Vagina (tissue), 2 donors: ENCODE results near the gene LOC128125822.

Experiments
- DNase-seq, 2 donors: peaks; one replicate each; pipeline ENCODE4 v3.0.0-alpha.2; 2017; ENCODE audit errors: extremely low spot score in 2 of 2
- H3K27ac ChIP-seq: fragments of 200-600 bp; sonication (generic); one replicate; pipeline ENCODE4 v1.5.1; 2019
- H3K27me3 ChIP-seq: fragments of 200-600 bp; sonication (generic); one replicate; pipeline ENCODE4 v1.5.1; 2019
- H3K36me3 ChIP-seq, 2 donors: fragments of 200-600 bp; sonication (generic); one replicate each; pipeline ENCODE4 v1.5.1; 2017 to 2019
- H3K4me1 ChIP-seq: fragments of 200-600 bp; sonication (generic); one replicate; pipeline ENCODE4 v1.5.1; 2019
- H3K4me3 ChIP-seq, 2 donors: fragments of 200-600 bp; sonication (generic); 1 replicate in 1 of 2; 2 replicates in 1 of 2; pipeline ENCODE4 v1.5.1; 2016 to 2019
- H3K9me3 ChIP-seq: fragments of 200-600 bp; sonication (generic); one replicate; pipeline ENCODE4 v1.5.1; 2019
- POLR2A ChIP-seq, 2 donors: fragments of 450-650 bp; IDR thresholded peaks; one replicate each; pipeline ENCODE4 v1.6.1; 2017; ENCODE audit warnings: antibody characterized with exemption in 2 of 2, mild to moderate bottlenecking in 2 of 2, moderate library complexity in 2 of 2
- POLR2AphosphoS5 ChIP-seq, 2 donors: sonication (generic); formaldehyde crosslinking; IDR thresholded peaks; one replicate each; pipeline ENCODE4 v1.9.0; 2017; ENCODE audit warnings: antibody characterized with exemption in 2 of 2, mild to moderate bottlenecking in 2 of 2, low read depth in 1 of 2; ENCODE audit not compliant: insufficient read depth in 1 of 2
- intact Hi-C: fragments of 100-400 bp; cut with DNase I; formaldehyde crosslinking; loops from one replicate; pipeline ENCODE4 v1.15.1; 2023
- TF ChIP-seq, protein P1 (sequence below), 3 experiments: fragments of 450-650 bp in 2 of 3; fragments of 200-600 bp in 1 of 3; sonication (generic) in 1 of 3; IDR thresholded peaks; one replicate each; pipeline ENCODE4 v1.5.1; 2017 to 2019; ENCODE audit warnings: antibody characterized with exemption in 3 of 3, mild to moderate bottlenecking in 2 of 3, moderate library complexity in 2 of 3

LOC128125822 gene

DNA sequence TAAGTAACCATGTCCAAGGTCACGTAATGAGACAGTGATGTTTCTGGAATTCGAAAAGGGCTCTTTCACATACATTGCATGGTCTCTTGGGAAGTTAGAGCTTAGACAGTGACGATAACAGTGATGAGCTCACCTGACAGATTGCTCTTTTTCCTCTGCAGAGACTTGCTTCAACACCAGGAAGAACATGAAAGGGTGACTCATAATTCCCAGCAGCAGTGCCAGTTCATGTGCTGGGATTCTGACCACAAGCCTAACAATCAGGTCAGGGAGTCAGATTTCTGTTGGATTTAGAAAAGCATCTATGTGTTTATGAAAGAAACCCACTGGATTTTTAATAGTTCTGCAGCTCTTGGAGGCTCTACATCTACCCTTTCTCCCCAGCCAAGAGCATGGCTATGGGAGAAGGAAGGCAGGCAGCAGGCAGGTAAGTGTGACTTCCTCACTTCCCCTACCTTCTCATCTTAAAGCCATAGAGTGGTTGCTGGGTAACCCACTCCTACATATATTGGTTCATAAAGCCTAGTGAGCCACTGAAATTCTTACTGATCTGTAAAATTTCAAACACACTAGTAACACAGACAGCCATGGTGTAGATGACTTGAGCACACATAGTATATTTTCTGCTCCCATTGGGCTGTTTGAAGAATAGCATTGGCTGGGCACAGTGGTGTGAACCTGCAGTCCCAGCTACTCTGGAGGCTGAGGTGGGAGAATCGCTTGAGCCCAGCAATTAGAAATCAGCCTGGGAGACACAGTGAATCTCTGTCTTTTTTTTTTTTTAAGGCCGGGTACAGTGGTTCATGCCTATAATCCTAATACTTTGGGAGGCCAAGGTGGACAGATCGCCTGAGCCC, 44.4 kb upstream of the LOC128125822 start:
- intact Hi-C loops: no loop called here
- no peaks in the 10 kb centered on the region for H3K27me3 ChIP-seq
- no peaks in the 10 kb centered on the region for H3K9me3 ChIP-seq
- peaks cover 7% of the 10 kb centered on the region for H3K4me1 ChIP-seq
- peak in 1 of 2 donors; percentile 89 for TF ChIP-seq POLR2AphosphoS5 (IDR thresholded peaks at IDR 0.05; ENCODE audit: insufficient read depth in 1 of 2, low read depth in 1 of 2)
- no peak for TF ChIP-seq POLR2A (IDR thresholded peaks at IDR 0.05)
- TF ChIP-seq, protein P1, sequence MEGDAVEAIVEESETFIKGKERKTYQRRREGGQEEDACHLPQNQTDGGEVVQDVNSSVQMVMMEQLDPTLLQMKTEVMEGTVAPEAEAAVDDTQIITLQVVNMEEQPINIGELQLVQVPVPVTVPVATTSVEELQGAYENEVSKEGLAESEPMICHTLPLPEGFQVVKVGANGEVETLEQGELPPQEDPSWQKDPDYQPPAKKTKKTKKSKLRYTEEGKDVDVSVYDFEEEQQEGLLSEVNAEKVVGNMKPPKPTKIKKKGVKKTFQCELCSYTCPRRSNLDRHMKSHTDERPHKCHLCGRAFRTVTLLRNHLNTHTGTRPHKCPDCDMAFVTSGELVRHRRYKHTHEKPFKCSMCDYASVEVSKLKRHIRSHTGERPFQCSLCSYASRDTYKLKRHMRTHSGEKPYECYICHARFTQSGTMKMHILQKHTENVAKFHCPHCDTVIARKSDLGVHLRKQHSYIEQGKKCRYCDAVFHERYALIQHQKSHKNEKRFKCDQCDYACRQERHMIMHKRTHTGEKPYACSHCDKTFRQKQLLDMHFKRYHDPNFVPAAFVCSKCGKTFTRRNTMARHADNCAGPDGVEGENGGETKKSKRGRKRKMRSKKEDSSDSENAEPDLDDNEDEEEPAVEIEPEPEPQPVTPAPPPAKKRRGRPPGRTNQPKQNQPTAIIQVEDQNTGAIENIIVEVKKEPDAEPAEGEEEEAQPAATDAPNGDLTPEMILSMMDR (IDR thresholded peaks at IDR 0.05): no peak
- H3K4me3 ChIP-seq: no peak overlapping the region
- H3K36me3 ChIP-seq: no peaks in the 10 kb centered on the region
- DNase-seq: no peak
- H3K27ac ChIP-seq: peak overlapping the region; percentile 18

DNA sequence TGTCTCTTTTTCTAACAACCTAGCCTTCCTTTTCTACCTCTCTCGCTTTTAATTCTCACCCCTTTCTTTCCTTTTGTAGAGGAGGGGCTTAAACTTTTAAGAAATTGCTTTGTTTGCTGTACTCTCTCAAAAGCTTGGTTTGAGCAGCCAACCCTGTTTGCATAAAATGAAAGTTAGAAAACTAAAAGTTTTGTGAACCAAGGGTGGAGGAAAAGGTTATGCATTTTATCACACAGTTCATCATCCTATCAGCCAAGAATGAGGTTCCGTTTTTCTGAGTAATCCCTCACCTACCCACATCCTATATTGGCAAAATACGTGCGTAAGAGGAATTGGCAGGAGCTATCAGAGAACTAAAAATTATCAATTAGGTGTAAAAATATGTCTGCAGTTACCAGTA, 42.8 kb upstream of the LOC128125822 start:
- intact Hi-C loops: no loop called here
- no peak overlapping the region for H3K27ac ChIP-seq
- no peak for TF ChIP-seq POLR2A (IDR thresholded peaks at IDR 0.05)
- no peak for TF ChIP-seq POLR2AphosphoS5 (IDR thresholded peaks at IDR 0.05; ENCODE audit: insufficient read depth in 1 of 2, low read depth in 1 of 2)
- TF ChIP-seq, protein P1 (IDR thresholded peaks at IDR 0.05): no peak
- H3K27me3 ChIP-seq: no peaks in the 10 kb centered on the region
- no peaks in the 10 kb centered on the region for H3K9me3 ChIP-seq
- no peaks in the 10 kb centered on the region for H3K36me3 ChIP-seq
- no peak for DNase-seq
- H3K4me1 ChIP-seq: peaks cover 7% of the 10 kb centered on the region
- H3K4me3 ChIP-seq: no peak overlapping the region

DNA sequence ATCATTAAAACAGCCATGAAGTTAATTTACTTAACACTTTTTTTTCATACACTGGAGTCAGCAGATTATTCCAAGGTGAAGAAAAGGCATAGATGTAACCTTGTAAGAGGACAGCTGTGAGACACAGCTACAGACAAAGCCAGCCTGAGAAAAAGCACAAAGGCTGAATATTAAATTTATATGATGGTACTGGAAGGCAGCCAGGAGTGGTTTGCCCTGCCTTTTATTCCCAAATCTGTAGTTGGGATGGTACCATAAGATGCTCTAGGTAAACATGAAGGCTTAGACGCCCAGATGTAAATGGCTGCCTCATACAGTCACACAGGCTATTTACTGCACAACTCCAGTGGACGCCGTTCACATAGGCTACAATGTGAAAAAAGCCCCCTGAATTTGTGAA, 42.1 kb upstream of the LOC128125822 start:
- no peaks in the 10 kb centered on the region for H3K36me3 ChIP-seq
- TF ChIP-seq, protein P1 (IDR thresholded peaks at IDR 0.05): no peak
- no peak for TF ChIP-seq POLR2AphosphoS5 (IDR thresholded peaks at IDR 0.05; ENCODE audit: insufficient read depth in 1 of 2, low read depth in 1 of 2)
- no peak for TF ChIP-seq POLR2A (IDR thresholded peaks at IDR 0.05)
- no peaks in the 10 kb centered on the region for H3K27me3 ChIP-seq
- H3K27ac ChIP-seq: no peak overlapping the region
- no peaks in the 10 kb centered on the region for H3K9me3 ChIP-seq
- DNase-seq: no peak
- no peak overlapping the region for H3K4me3 ChIP-seq
- intact Hi-C loops: no loop called here
- H3K4me1 ChIP-seq: peaks cover 7% of the 10 kb centered on the region

DNA sequence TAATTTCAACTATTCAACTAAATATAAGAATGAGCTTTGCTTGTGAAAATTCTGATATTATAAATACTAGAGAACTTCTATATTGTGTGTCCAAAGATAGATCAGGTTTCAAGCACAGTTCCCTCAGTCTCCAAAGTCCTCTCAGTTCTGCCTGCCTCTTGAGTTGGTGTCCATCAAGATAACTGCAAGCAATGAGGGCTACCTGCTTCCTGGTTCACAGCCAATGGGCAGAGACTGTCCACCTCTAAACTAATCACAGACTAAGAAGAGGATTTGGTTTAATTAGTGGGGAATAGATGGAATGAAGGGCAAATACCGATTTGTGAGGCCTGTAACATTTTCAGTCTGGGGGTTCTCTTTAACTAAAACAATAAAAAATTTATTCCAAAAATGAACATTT, 41.3 kb upstream of the LOC128125822 start:
- Histone ChIP-seq H3K4me3 (no peak overlapping the region), H3K27me3 (no peaks in the 10 kb centered on the region), H3K27ac (no peak overlapping the region), H3K9me3 (no peaks in the 10 kb centered on the region), H3K4me1 (peaks cover 7% of the 10 kb centered on the region), H3K36me3 (no peaks in the 10 kb centered on the region)
- intact Hi-C loops: no loop called here
- TF ChIP-seq POLR2AphosphoS5 (IDR thresholded peaks at IDR 0.05; ENCODE audit: insufficient read depth in 1 of 2, low read depth in 1 of 2) (no peak), POLR2A (IDR thresholded peaks at IDR 0.05) (no peak)
- TF ChIP-seq, protein P1 (IDR thresholded peaks at IDR 0.05): no peak
- no peak for DNase-seq

DNA sequence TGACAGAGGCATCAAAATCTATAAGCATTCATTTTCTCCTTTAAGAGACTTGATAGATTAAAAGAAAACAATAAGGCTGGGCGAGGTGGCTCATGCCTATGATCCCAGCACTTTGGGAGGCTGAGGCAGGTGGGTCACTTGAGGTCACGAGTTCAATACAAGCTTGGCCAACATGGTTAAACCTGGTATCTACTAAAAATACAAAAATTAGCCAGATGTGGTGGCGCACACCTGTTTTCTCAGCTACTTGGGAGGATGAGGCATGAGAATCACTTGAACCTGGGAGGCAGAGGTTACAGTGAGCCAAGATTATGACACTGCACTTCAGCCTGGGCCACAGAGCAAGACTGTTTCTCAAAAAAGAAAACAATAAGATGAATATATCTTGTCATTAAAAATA, 39.3 kb upstream of the LOC128125822 start:
- no peak for DNase-seq
- Histone ChIP-seq H3K9me3 (no peaks in the 10 kb centered on the region), H3K36me3 (no peaks in the 10 kb centered on the region), H3K4me3 (no peak overlapping the region), H3K27ac (no peak overlapping the region), H3K27me3 (no peaks in the 10 kb centered on the region), H3K4me1 (peaks cover 3% of the 10 kb centered on the region)
- TF ChIP-seq, protein P1 (IDR thresholded peaks at IDR 0.05): no peak
- TF ChIP-seq POLR2AphosphoS5 (IDR thresholded peaks at IDR 0.05; ENCODE audit: insufficient read depth in 1 of 2, low read depth in 1 of 2): no peak
- intact Hi-C loops: no loop called here
